IMR-90 (cell line): ENCODE measurements around the gene LRRC15. TPM values are rescaled to one million over a fixed set of nuclear protein-coding genes. Genes with fewer than 3 reads are reported as not detected.
A peak's percentile ranks its signal among the peaks of the same experiment; 100 is the strongest.

Experiments used
- ATAC-seq: fragments of 200-7000 bp; cut with Tn5 transposase; 2 replicates; pipeline ENCODE4 v1.9.1; 2020; ENCODE audit warnings: low read depth, mild to moderate bottlenecking, moderate library complexity
- BruUV-seq: library from RNA; stranded (reverse); fragments of 400-500 nt; replicated peaks from 2 replicates; lab custom pipeline; 2021; lab: Mats Ljungman, UMichigan
- CTCF ChIA-PET: fragments of 300-600 bp; formaldehyde crosslinking; extraction: SDS; loops from one replicate; lab custom pipeline; 2021; ENCODE audit warnings: antibody characterized with exemption; lab: Yijun Ruan, JAX
- POLR2A ChIA-PET: fragments of 300-600 bp; sonication (Branson Sonifier 250); formaldehyde crosslinking; loops from one replicate; lab custom pipeline; 2022; ENCODE audit warnings: antibody characterized with exemption; ENCODE audit not compliant: unreplicated experiment; lab: Charles Lee
- DNase-seq: peaks from one replicate; pipeline ENCODE4 v3.0.0; 2013
- H2AFZ ChIP-seq: replicated peaks from 2 replicates; pipeline ENCODE3; 2013; ENCODE audit warnings: low read length, mild to moderate bottlenecking; ENCODE audit not compliant: poor library complexity
- H2AK5ac ChIP-seq: 2 replicates; pipeline ENCODE4 v1.6.1; 2013; ENCODE audit warnings: low read depth, low read length, inconsistent platforms
- H2AK9ac ChIP-seq: replicated peaks from 2 replicates; pipeline ENCODE3; 2013; ENCODE audit warnings: mild to moderate bottlenecking, low read depth, low read length, moderate library complexity; ENCODE audit not compliant: poor library complexity
- H2BK120ac ChIP-seq: 2 replicates; pipeline ENCODE4 v1.6.1; 2013; ENCODE audit warnings: low read depth, low read length, inconsistent platforms
- H2BK15ac ChIP-seq: 3 replicates; pipeline ENCODE4 v1.6.1; 2013; ENCODE audit warnings: low read depth, low read length, inconsistent platforms
- H2BK20ac ChIP-seq: 2 replicates; pipeline ENCODE4 v1.6.1; 2013; ENCODE audit warnings: low read depth, mild to moderate bottlenecking, inconsistent platforms, low read length, moderate library complexity
- H2BK5ac ChIP-seq: 2 replicates; pipeline ENCODE4 v1.6.1; 2013; ENCODE audit warnings: mild to moderate bottlenecking, low read depth, low read length, inconsistent platforms; ENCODE audit not compliant: poor library complexity, severe bottlenecking
- H3K14ac ChIP-seq: replicated peaks from 2 replicates; pipeline ENCODE4 v1.6.1; 2013; ENCODE audit warnings: low read depth, low read length, inconsistent platforms
- H3K18ac ChIP-seq: 2 replicates; pipeline ENCODE4 v1.6.1; 2013; ENCODE audit warnings: low read depth, low read length, control low read depth
- H3K23ac ChIP-seq: 2 replicates; pipeline ENCODE4 v1.6.1; 2013; ENCODE audit warnings: low read depth, low read length, inconsistent platforms
- H3K27ac ChIP-seq: 2 replicates; pipeline ENCODE4 v1.5.1; 2013; ENCODE audit warnings: mild to moderate bottlenecking, control low read depth, low read length; ENCODE audit not compliant: insufficient read depth
- H3K27me3 ChIP-seq: 2 replicates; pipeline ENCODE4 v1.6.1; 2013; ENCODE audit warnings: low read length; ENCODE audit not compliant: control insufficient read depth, insufficient read depth
- H3K36me3 ChIP-seq: 2 replicates; pipeline ENCODE4 v1.6.1; 2013; ENCODE audit warnings: low read length, mixed read lengths; ENCODE audit not compliant: control insufficient read depth, insufficient read depth
- H3K4ac ChIP-seq: 2 replicates; pipeline ENCODE4 v1.6.1; 2013; ENCODE audit warnings: low read depth, low read length, inconsistent platforms
- H3K4me1 ChIP-seq: 2 replicates; pipeline ENCODE4 v1.6.1; 2013; ENCODE audit warnings: low read length, mixed read lengths; ENCODE audit not compliant: control insufficient read depth, insufficient read depth
- H3K4me2 ChIP-seq: 2 replicates; pipeline ENCODE4 v1.6.1; 2013; ENCODE audit warnings: low read depth, mild to moderate bottlenecking, control low read depth, low read length, moderate library complexity
- H3K4me3 ChIP-seq: 2 replicates; pipeline ENCODE4 v1.5.1; 2013; ENCODE audit warnings: low read depth, mild to moderate bottlenecking, control low read depth, low read length, moderate library complexity; ENCODE audit not compliant: insufficient read depth
- H3K56ac ChIP-seq: 2 replicates; pipeline ENCODE4 v1.6.1; 2013; ENCODE audit warnings: low read length, inconsistent platforms; ENCODE audit not compliant: insufficient read depth; ENCODE audit errors: extremely low read depth
- H3K79me1 ChIP-seq, 2 experiments: 2 replicates each; pipeline ENCODE4 v1.6.1; 2013; ENCODE audit warnings: low read length in 2 of 2, inconsistent platforms in 1 of 2, low read depth in 1 of 2
- H3K9ac ChIP-seq: 2 replicates; pipeline ENCODE4 v1.6.1; 2013; ENCODE audit warnings: low read depth, low read length, control low read depth
- H3K9me1 ChIP-seq: 2 replicates; pipeline ENCODE4 v1.6.1; 2013; ENCODE audit warnings: low read length, inconsistent platforms; ENCODE audit not compliant: insufficient read depth
- H3K9me3 ChIP-seq: 2 replicates; pipeline ENCODE4 v1.6.1; 2013; ENCODE audit warnings: low read length; ENCODE audit not compliant: control insufficient read depth, insufficient read depth
- H4K20me1 ChIP-seq: 2 replicates; pipeline ENCODE4 v1.6.1; 2013; ENCODE audit warnings: low read length, inconsistent platforms; ENCODE audit not compliant: insufficient read depth
- H4K5ac ChIP-seq: 2 replicates; pipeline ENCODE4 v1.6.1; 2013; ENCODE audit warnings: mild to moderate bottlenecking, low read depth, low read length, control low read depth
- H4K8ac ChIP-seq, 2 experiments: 2 replicates each; pipeline ENCODE4 v1.6.1; 2013; ENCODE audit warnings: low read depth in 2 of 2, low read length in 2 of 2, control low read depth in 1 of 2, inconsistent platforms in 1 of 2
- H4K91ac ChIP-seq: 2 replicates; pipeline ENCODE4 v1.6.1; 2013; ENCODE audit warnings: low read depth, low read length, inconsistent platforms; ENCODE audit not compliant: insufficient read depth
- MAZ ChIP-seq: IDR thresholded peaks from 2 replicates; pipeline ENCODE4 v1.6.1; 2012; ENCODE audit warnings: low read depth, mild to moderate bottlenecking, low read length, improper control_type of control experiment, moderate library complexity, borderline replicate concordance
- NFE2L2 ChIP-seq: fragments of 150-350 bp; IDR thresholded peaks from 2 replicates; pipeline ENCODE4 v1.6.1; 2016; ENCODE audit warnings: low read depth, mild to moderate bottlenecking, low read length
- WGBS, 2 experiments: methylation state at CpG; one replicate each; pipeline versions ENCODE4 v1.1.5 to v1.1.7; 2013; ENCODE audit warnings: missing lambda C conversion rate in 2 of 2; ENCODE audit not compliant: insufficient read length in 1 of 2; ENCODE audit errors: extremely low coverage in 2 of 2; 5-methylcytosine and 5-hydroxymethylcytosine counted together
- dilution Hi-C: fragments of 300-500 bp; cut with HindIII; formaldehyde crosslinking; loops from one replicate; pipeline ENCODE4 v1.14.3; 2018; ENCODE audit warnings: low sequenced_read_pairs; ENCODE audit not compliant: unreplicated experiment
- in situ Hi-C: fragments of 300-500 bp; cut with MboI; formaldehyde crosslinking; loops from 3 replicates; pipeline ENCODE4 v1.14.3; 2019; ENCODE audit warnings: low sequenced_read_pairs, inconsistent platforms, mixed read lengths
- intact Hi-C: fragments of 100-400 bp; cut with micrococcal nuclease; formaldehyde crosslinking; loops from 2 replicates; pipeline ENCODE4 v1.10.0; 2022
- polyA plus RNA-seq, 3 experiments: library from polyadenylated mRNA; depleted of rRNA; stranded (reverse); fragments of >200 nt; gene quantifications; 2 replicates each; pipeline ENCODE4 v1.2.3, GENCODE V29; 2012; ENCODE audit warnings: low replicate concordance in 1 of 3
- total RNA-seq: library from RNA; depleted of rRNA; stranded (reverse); fragments of >200 nt; gene quantifications from 2 replicates; pipeline ENCODE4 v1.2.3, GENCODE V29; 2012

LRRC15 gene
- total and polyA plus RNA-seq, 2 of the 4 experiments (the other 2 are of a cell fraction), result 2.5 to 9.0 TPM

DNA sequence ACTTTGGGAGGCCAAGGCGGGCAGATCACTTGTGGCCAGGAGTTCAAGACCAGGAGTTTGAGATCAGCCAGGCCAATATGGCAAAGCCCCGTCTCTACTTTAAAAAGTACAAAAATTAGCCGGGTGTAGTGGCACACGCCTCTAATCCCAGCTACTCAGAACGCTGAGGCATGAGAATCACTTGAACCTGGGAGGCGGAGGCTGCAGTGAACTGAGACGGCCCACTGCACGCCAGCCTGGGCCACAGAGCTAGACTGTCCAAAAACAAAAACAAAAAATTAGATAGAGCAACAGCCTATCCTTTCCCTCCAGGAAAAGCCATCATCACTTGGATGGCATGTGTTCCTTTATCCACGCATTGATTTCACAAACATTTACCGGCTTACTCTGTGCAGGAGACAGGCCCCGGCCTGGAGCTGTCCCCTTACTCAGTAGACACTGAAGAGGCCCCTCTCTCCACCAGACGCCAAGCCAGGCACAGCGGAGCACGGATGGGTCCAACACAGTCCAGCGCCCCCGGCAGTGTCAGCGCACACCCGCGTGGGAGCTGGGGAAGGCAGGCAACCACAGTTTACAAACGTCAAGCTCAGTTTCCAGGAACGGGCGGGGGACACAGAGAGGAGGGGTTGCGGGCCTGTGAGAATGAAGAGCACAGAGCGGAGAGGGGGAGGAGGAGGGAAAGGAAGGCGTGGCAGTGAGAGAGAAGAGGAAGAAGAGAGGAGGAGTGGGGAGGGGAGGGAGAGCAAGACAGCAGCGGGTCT, 26.4 kb upstream of the LRRC15 start:
- Histone ChIP-seq H3K4me1 (peaks cover 9% of the 10 kb centered on the region), H4K91ac (no peak overlapping the region), H4K20me1 (no peaks in the 10 kb centered on the region; the same call in 1 of the 2 replicates), H3K27me3 (peaks cover 20% of the 10 kb centered on the region), H3K9ac (no peak overlapping the region), H3K56ac (no peak overlapping the region), H3K23ac (no peak overlapping the region), H4K8ac (no peak overlapping the region), H3K4ac (no peak overlapping the region), H2AK5ac (no peak overlapping the region), H2BK15ac (no peak overlapping the region), H3K4me2 (peak overlapping the region; percentile 47), H2AK9ac (no peak overlapping the region), H2BK20ac (no peak overlapping the region), H3K79me1 (no peaks in the 10 kb centered on the region), H3K18ac (no peak overlapping the region), H4K5ac (no peak overlapping the region), H2AFZ (peak overlapping the region; percentile 79), H2BK5ac (no peak overlapping the region), H3K36me3 (no peaks in the 10 kb centered on the region), H2BK120ac (no peak overlapping the region), H3K27ac (no peak overlapping the region), H3K9me3 (no peaks in the 10 kb centered on the region; the same call in none of the 2 replicates), H3K9me1 (0 out of 2 replicates have a peak, but pooled peaks cover 3% of the 10 kb centered on the region), H3K4me3 (no peak overlapping the region), H3K14ac (no peak overlapping the region)
- ATAC-seq (peak; percentile 73), DNase-seq (peak; percentile 61)
- in situ Hi-C loops, result no loop called here
- dilution Hi-C loops, result no loop called here
- CTCF ChIA-PET, result interaction anchor here (1.0 to 1.3 kb wide), 2 partner anchors 52 to 62 kb away, joined by 3 to 7 read pairs; no protein-coding TSS in a partner anchor
- 68% methylated on average over 8 of the region's 26 CpGs; no CpG with 5 or more reads in 1 of the 2 experiments for WGBS, 2 experiments
- TF ChIP-seq MAZ (peak; percentile 68; the same call in 1 of the 2 replicates), NFE2L2 (no peak)
- POLR2A ChIA-PET, result interaction anchor here (0.6 kb wide), 2 partner anchors 47 to 63 kb away, joined by 4 to 5 read pairs; no protein-coding TSS in a partner anchor
- no TSS peak for BruUV-seq
- intact Hi-C loops, result no loop called here
